Endothelial cell of umbilical vein (primary cell): Measurements from ENCODE around the gene RNF150. TPM values are rescaled to one million over a fixed set of nuclear protein-coding genes. Genes with fewer than 3 reads are reported as not detected.
A peak's percentile ranks its signal among the peaks of the same experiment; 100 is the strongest.

Source experiments
- BruUV-seq: library from RNA; stranded (reverse); fragments of 400-500 nt; replicated peaks from 2 replicates; lab custom pipeline; 2021; lab: Mats Ljungman, UMichigan
- CTCF ChIA-PET: fragments of 300-600, 350-600 bp; sonication (Branson Sonifier 250); formaldehyde crosslinking; loops from one replicate; lab custom pipeline; 2021; ENCODE audit warnings: antibody characterized with exemption, inconsistent platforms; lab: Charles Lee
- POLR2A ChIA-PET: fragments of 300-600, 350-600 bp; sonication (Branson Sonifier 250); formaldehyde crosslinking; loops from one replicate; lab custom pipeline; 2021; ENCODE audit warnings: antibody characterized with exemption, inconsistent platforms; lab: Charles Lee
- DNase-seq: peaks from one replicate; pipeline ENCODE4 v3.0.0-alpha.2; 2011; ENCODE audit warnings: low read depth, low spot score
- FAIRE-seq: peaks from 2 replicates; lab custom pipeline; 2011; peaks lifted over from hg19 to GRCh38; lab: Jason Lieb, UNC
- H2AFZ ChIP-seq: 2 replicates; pipeline ENCODE4 v1.6.0; 2012; ENCODE audit warnings: low read depth, low read length, control low read depth, inconsistent platforms
- H3K27ac ChIP-seq: 2 replicates; pipeline ENCODE4 v1.5.1; 2011; ENCODE audit warnings: low read depth, mild to moderate bottlenecking, control low read depth, low read length, moderate library complexity; ENCODE audit not compliant: insufficient read depth
- H3K27me3 ChIP-seq, 2 experiments: 2 replicates each; pipeline versions ENCODE4 v1.6.0 to v1.6.1; 2011; ENCODE audit warnings: low read length in 2 of 2, mixed read lengths in 1 of 2; ENCODE audit not compliant: control insufficient read depth in 2 of 2, insufficient read depth in 2 of 2
- H3K36me3 ChIP-seq, 2 experiments: 2 replicates in 1 of 2; 3 replicates in 1 of 2; pipeline ENCODE4 v1.5.1; 2011; ENCODE audit warnings: low read length in 2 of 2, mild to moderate bottlenecking in 1 of 2, moderate library complexity in 1 of 2; ENCODE audit not compliant: control insufficient read depth in 2 of 2, insufficient read depth in 2 of 2; ENCODE audit errors: extremely low read depth in 1 of 2
- H3K4me1 ChIP-seq: 3 replicates; pipeline ENCODE4 v1.5.1; 2011; ENCODE audit warnings: mild to moderate bottlenecking, low read length; ENCODE audit not compliant: control insufficient read depth, insufficient read depth; ENCODE audit errors: extremely low read depth
- H3K4me2 ChIP-seq: 2 replicates; pipeline ENCODE4 v1.6.1; 2011; ENCODE audit warnings: low read length, control low read depth, mixed read lengths; ENCODE audit not compliant: insufficient read depth
- H3K4me3 ChIP-seq, 3 experiments: fragments of 200-600 bp in 1 of 3; sonication (generic), shearing (Covaris generic) in 1 of 3; replicated peaks in 1 of 3; 2 replicates each; pipeline ENCODE4 v1.5.1; 2011 to 2016; ENCODE audit warnings: control low read depth in 3 of 3, low read length in 3 of 3, mild to moderate bottlenecking in 2 of 3, inconsistent platforms in 1 of 3, low read depth in 1 of 3, moderate library complexity in 1 of 3; ENCODE audit not compliant: insufficient read depth in 1 of 3
- H3K79me2 ChIP-seq: 2 replicates; pipeline ENCODE4 v1.6.0; 2012; ENCODE audit warnings: low read length, inconsistent platforms; ENCODE audit not compliant: control insufficient read depth, insufficient read depth
- H3K9ac ChIP-seq: replicated peaks from 2 replicates; pipeline ENCODE3; 2011; ENCODE audit warnings: low read length, control low read depth; ENCODE audit not compliant: insufficient read depth; ENCODE audit errors: extremely low read depth
- H3K9me1 ChIP-seq: replicated peaks from 3 replicates; pipeline ENCODE4 v1.6.0; 2011; ENCODE audit warnings: mild to moderate bottlenecking, low read length; ENCODE audit not compliant: control insufficient read depth, insufficient read depth; ENCODE audit errors: extremely low read depth
- H3K9me3 ChIP-seq: replicated peaks from 2 replicates; pipeline ENCODE4 v1.5.1; 2012; ENCODE audit warnings: low read length, inconsistent platforms; ENCODE audit not compliant: control insufficient read depth, insufficient read depth
- H4K20me1 ChIP-seq: replicated peaks from 2 replicates; pipeline ENCODE3; 2011; ENCODE audit warnings: mild to moderate bottlenecking, low read length; ENCODE audit not compliant: control insufficient read depth, insufficient read depth; ENCODE audit errors: extremely low read depth
- EZH2 ChIP-seq: IDR thresholded peaks from 2 replicates; pipeline ENCODE4 v1.6.1; 2012; ENCODE audit warnings: borderline replicate concordance, low read depth, mild to moderate bottlenecking, moderate library complexity, low read length, inconsistent platforms; ENCODE audit not compliant: severe bottlenecking
- FOS ChIP-seq: IDR thresholded peaks from 2 replicates; pipeline ENCODE4 v1.6.1; 2011; ENCODE audit warnings: mild to moderate bottlenecking, low read length, moderate library complexity, borderline replicate concordance; ENCODE audit not compliant: insufficient read depth
- GATA2 ChIP-seq: IDR thresholded peaks from 2 replicates; pipeline ENCODE4 v1.7.0; 2011; ENCODE audit warnings: low read depth, mild to moderate bottlenecking, moderate library complexity, mixed read lengths, low read length; ENCODE audit not compliant: insufficient read length, insufficient read depth
- POLR2AphosphoS5 ChIP-seq: IDR thresholded peaks from 2 replicates; pipeline ENCODE4 v1.6.1; 2012; ENCODE audit warnings: low read depth, mild to moderate bottlenecking, control low read depth, low read length, moderate library complexity; ENCODE audit not compliant: insufficient read depth
- dilution Hi-C: fragments of 300-500 bp; cut with MboI; formaldehyde crosslinking; loops from one replicate; pipeline ENCODE4 v1.15.0; 2019; ENCODE audit warnings: low sequenced_read_pairs; ENCODE audit not compliant: extremely low pct_ligation_motif_present
- intact Hi-C: fragments of 100-400 bp; cut with micrococcal nuclease; formaldehyde crosslinking; loops from one replicate; pipeline ENCODE4 v1.10.0; 2022
- polyA plus RNA-seq, 4 experiments: library from polyadenylated mRNA; depleted of rRNA in 3 of 4; stranded (reverse) in 3 of 4; unstranded in 1 of 4; fragments of >200 nt; gene quantifications; 2 replicates each; pipeline versions ENCODE4 v1.2.1 to v1.2.3, GENCODE V29; 2011 to 2012; ENCODE audit warnings: missing spikeins in 1 of 4
- total RNA-seq: library from RNA; stranded (reverse); gene quantifications from 2 replicates; pipeline ENCODE4 v1.2.3, GENCODE V29; 2021
- TF ChIP-seq, protein P1 (sequence below): IDR thresholded peaks from 2 replicates; pipeline ENCODE4 v1.6.1; 2011; ENCODE audit not compliant: insufficient read depth, insufficient read length

The RNF150 gene
- total and polyA plus RNA-seq, 2 donors (not counting 3 experiments of a cell fraction or from before 2014, with no cell fraction given): 0.33 to 0.35 TPM

DNA sequence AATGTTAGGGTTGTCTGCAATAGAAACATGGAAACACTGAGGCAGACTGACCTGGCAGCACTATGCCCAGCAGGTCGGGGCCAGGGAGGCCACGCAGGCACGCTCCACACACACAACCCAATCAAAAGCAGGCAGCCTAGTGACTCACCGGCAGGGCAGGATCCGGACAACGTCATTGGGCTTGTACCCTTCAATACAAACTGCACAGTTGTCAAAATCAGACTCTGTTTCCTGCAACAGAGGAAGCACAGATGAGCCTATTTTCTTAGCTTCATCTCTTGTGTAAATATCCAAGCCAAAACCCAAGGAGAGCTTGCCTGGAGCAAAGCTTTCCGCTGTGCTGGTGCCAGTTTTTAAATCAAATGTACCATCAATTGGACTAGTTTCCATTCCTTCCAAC is 185.8 kb downstream of the RNF150 start:
- Histone ChIP-seq H3K4me2 (no peak overlapping the region), H3K36me3 (no peaks in the 10 kb centered on the region), H3K27me3 (no peaks in the 10 kb centered on the region), H4K20me1 (no peaks in the 10 kb centered on the region), H3K27ac (no peak overlapping the region), H3K9me3 (no peaks in the 10 kb centered on the region), H2AFZ (peak overlapping the region; percentile 19), H3K4me3 (no peak overlapping the region), H3K9ac (no peak overlapping the region), H3K4me1 (peaks cover 4% of the 10 kb centered on the region), H3K9me1 (no peaks in the 10 kb centered on the region), H3K79me2 (no peaks in the 10 kb centered on the region)
- no TSS peak for BruUV-seq
- intact Hi-C loops: no loop called here
- DNase-seq (peak; percentile 32), FAIRE-seq (peak; percentile 44)
- no peak for TF ChIP-seq POLR2AphosphoS5
- no peak for TF ChIP-seq EZH2
- peak; percentile 47 for TF ChIP-seq FOS
- ChIA-PET CTCF (no interaction called here), POLR2A (no interaction called here)
- dilution Hi-C loops: no loop called here

DNA sequence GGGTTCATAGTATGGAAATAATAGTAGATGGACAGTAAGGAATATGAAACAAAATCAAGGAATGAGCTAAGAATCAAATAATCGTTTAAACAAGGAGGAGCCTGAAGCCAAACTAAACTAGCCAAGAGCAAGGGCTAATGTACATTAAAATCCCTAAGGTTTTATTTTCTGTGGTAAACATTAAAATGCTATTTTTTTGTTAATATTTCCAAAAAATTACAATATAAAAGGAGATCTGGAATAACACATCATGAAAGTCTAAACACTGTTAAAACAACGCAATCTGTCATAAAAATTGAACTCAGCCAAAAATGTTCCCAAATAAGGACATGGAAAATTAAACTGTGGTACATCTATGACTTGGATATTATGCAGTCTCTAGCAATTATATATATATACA is 188.2 kb downstream of the RNF150 start:
- Histone ChIP-seq H3K4me2 (no peak overlapping the region), H4K20me1 (no peaks in the 10 kb centered on the region), H3K9me1 (no peaks in the 10 kb centered on the region), H3K4me3 (no peak overlapping the region), H3K4me1 (peaks cover 4% of the 10 kb centered on the region), H2AFZ (no peak overlapping the region), H3K27me3 (no peaks in the 10 kb centered on the region), H3K9ac (no peak overlapping the region), H3K36me3 (no peaks in the 10 kb centered on the region), H3K9me3 (no peaks in the 10 kb centered on the region), H3K79me2 (no peaks in the 10 kb centered on the region), H3K27ac (no peak overlapping the region)
- dilution Hi-C loops (no loop called here), intact Hi-C loops (no loop called here)
- no peak for TF ChIP-seq POLR2AphosphoS5
- no peak for TF ChIP-seq GATA2
- TF ChIP-seq EZH2: no peak
- TF ChIP-seq, protein P1, sequence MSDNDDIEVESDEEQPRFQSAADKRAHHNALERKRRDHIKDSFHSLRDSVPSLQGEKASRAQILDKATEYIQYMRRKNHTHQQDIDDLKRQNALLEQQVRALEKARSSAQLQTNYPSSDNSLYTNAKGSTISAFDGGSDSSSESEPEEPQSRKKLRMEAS: no peak
- no peak for TF ChIP-seq FOS
- CTCF ChIA-PET: interaction anchor here (1.2 to 2.2 kb wide), 2 partner anchors 9 to 10 kb away, joined by 3 to 4 read pairs; no protein-coding TSS in a partner anchor
- FAIRE-seq (no peak), DNase-seq (no peak)
- BruUV-seq: no TSS peak
- POLR2A ChIA-PET: no interaction called here
